Fibroblast of villous mesenchyme (primary cell): Measurements from ENCODE around the gene MACIR. TPM values are rescaled to one million over a fixed set of nuclear protein-coding genes. Genes with fewer than 3 reads are reported as not detected.

Source experiments
- DNase-seq: peaks from one replicate; pipeline ENCODE4 v3.0.0-alpha.2; 2010; ENCODE audit warnings: low read depth
- H3K4me3 ChIP-seq: 2 replicates; pipeline ENCODE4 v1.5.1; 2011; ENCODE audit warnings: low read depth, mild to moderate bottlenecking, low read length
- total RNA-seq: library from RNA; depleted of rRNA; stranded (reverse); fragments of >200 nt; gene quantifications from 2 replicates; pipeline ENCODE4 v1.2.3, GENCODE V29; 2012
- TF ChIP-seq, protein P1 (sequence below): IDR thresholded peaks from 2 replicates; pipeline ENCODE4 v1.5.1; 2012; ENCODE audit warnings: low read depth, mild to moderate bottlenecking, low read length; ENCODE audit not compliant: insufficient read depth

Gene MACIR, protein sequence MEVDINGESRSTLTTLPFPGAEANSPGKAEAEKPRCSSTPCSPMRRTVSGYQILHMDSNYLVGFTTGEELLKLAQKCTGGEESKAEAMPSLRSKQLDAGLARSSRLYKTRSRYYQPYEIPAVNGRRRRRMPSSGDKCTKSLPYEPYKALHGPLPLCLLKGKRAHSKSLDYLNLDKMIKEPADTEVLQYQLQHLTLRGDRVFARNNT
- total RNA-seq: 12.9 and 31.5 TPM in 2 replicates

DNA sequence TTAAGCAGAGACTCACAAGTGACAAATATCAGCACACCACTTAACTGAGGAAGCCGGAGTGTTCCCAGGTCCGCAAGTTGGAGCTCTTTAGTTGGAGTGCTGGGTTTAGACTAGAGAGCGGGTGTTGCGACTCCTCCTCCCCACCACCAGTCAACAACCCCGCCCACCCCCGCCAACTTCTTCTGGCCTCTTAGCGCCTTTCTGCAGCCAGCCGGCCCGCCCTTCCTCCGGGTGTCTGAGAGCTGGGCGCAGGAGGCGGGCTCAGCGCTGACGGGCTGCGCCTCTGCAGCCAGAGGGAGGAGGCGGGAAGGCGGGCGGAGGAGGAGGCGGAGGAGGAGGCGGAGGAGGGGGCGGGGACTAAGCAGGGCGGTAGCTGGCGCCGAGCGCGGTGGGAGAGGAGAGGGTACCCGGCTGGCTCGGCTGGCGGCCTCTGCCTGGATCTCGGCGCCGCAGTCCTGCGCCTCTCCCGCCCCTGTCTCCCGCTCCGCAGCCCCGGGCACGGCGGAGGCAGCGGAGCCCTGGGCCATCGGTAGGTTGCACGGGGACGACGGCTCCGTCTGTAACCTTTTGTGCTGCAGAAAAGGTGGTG is at the start of gene MACIR:
TSS of gene MACIR (plus strand) at position 396 of the 589 bp plus-strand sequence. CDS start 17,157 bp downstream, outside the sequence.
- peak; percentile 97 for DNase-seq
- H3K4me3 ChIP-seq: peak within 1 kb of the TSS; percentile 83
- TF ChIP-seq, protein P1, sequence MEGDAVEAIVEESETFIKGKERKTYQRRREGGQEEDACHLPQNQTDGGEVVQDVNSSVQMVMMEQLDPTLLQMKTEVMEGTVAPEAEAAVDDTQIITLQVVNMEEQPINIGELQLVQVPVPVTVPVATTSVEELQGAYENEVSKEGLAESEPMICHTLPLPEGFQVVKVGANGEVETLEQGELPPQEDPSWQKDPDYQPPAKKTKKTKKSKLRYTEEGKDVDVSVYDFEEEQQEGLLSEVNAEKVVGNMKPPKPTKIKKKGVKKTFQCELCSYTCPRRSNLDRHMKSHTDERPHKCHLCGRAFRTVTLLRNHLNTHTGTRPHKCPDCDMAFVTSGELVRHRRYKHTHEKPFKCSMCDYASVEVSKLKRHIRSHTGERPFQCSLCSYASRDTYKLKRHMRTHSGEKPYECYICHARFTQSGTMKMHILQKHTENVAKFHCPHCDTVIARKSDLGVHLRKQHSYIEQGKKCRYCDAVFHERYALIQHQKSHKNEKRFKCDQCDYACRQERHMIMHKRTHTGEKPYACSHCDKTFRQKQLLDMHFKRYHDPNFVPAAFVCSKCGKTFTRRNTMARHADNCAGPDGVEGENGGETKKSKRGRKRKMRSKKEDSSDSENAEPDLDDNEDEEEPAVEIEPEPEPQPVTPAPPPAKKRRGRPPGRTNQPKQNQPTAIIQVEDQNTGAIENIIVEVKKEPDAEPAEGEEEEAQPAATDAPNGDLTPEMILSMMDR: no peak

DNA sequence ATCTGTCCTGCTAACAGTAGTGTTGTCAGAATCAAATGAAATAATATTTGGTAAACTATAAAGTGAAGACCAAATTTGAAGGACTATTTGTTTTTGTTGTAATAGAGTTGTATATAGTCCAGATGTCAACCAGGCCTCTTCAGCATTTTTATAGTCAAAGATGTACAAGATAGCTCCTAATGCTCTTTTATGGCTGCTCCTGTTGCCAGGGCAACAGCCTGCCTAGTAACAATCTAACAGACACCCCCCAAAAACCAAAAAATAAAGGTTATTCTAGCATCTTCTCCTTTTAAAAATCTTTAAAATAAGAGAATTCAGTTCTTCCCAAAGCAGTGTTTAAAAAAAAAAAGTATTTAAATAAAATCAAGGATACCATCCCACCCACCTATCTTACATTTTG is 49.5 kb upstream of the MACIR start:
- no peak overlapping the region for H3K4me3 ChIP-seq
- TF ChIP-seq, protein P1: no peak
- DNase-seq: peak; percentile 34

DNA sequence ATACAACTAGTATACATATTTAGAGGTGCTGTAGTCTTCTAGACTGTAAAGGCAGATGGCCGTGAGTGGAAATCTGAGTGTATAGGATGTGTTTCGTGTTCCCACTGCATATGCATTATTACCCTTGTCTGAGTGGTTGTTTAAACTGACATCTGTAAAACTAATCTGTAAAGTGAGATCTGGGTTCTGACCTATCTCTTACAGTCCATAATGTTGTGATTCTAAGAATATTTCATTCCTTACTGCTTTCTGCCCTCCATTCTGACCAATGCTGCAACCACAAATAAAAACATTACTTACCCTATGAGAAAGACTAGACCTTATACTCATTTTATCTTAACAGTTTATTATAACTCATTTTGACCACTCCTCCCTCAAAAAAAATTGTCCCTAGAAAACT is 47.6 kb upstream of the MACIR start:
- H3K4me3 ChIP-seq: no peak overlapping the region
- no peak for DNase-seq
- TF ChIP-seq, protein P1: no peak

DNA sequence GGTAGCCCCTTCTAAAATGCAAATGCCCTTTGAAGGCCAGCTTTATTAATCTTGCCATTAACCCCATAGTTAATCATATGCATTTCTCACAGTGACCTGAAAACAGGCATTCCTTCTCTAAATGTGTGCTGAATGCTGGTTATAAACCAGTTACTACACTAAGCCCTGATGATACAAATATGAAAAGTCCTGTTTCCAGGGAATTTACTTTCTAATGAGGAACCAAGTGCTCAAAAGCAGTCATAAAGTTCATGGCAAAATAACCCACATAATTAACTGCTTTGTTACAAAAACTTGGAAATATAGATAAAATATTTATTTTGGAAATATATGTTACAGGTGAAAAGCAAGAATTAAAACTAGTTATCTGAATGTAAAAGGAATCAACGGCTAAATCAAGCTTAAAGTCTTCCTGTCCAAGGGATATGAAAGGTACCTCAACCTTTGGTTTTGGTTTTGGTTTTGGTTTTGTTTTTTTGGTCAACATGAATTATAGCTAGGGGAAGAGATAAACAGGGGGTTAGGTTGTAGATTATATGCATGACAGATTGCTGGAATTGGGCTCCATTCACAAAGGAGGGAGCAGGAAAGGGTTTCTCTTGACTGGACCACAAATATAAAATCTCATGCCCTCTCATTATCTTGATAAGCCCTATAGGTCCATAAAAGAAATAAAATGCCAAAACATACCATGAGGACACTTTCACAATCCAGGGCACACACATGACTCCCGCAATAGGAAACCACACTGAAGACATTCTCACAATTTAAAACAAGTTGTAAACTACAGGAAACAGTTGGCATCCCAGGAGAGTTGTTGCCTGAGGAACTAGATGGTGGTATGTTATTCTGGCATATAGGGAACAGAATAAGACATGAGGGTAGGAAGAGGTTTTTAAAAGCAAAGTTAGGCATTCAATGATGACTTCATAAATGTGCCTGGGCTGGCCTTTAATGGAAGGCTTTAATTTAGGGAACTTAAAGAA is 46.7 kb upstream of the MACIR start:
- H3K4me3 ChIP-seq: no peak overlapping the region
- peak; percentile 44 for DNase-seq
- TF ChIP-seq, protein P1: no peak

DNA sequence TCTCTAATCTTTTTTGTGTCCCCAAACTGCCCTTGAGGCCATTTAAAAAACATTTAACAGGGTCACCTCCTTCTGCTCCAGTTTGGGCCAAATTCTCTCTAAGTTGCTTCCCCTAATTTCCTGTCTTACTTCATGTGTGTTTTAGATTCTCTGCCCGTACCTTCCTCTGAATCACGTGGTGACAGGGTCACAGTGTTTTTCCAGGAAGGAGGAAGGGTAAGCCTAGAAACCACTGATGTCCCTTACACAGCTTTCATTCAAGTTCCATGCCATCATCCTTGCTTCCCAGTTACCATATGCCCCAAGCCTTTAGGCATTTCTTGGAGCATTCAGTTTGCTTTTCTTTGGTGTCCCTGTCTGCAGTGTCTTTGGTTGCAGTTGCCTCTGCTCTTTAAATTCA is 42.4 kb upstream of the MACIR start:
- DNase-seq: peak; percentile 50
- TF ChIP-seq, protein P1: no peak
- no peak overlapping the region for H3K4me3 ChIP-seq

DNA sequence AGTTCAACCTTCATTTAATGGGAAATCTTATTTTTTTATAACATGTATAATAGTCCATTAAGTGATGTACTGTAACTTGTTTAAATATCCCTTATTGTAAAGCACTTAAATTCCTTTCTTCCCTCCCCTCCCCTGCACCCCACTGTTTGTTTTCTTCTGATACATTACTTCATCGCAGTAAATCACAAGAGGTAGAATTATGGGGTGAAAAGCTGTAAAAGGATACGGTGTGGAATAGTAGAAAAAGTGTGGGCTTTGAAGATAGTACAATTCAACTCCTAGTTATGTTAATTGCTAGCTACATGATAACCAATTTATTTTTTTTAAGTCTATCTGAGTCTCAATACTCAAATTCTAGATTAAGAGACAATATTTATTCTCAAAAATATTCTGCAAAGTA is 41.9 kb upstream of the MACIR start:
- DNase-seq: no peak
- TF ChIP-seq, protein P1: no peak
- no peak overlapping the region for H3K4me3 ChIP-seq
